NCI-H1092 (cell line): ENCODE results near the gene KIF22.
"Not testable (repeated sequence)": the region's sequence is repeated elsewhere in the genome, so short reads cannot be mapped to it uniquely, and the experiment has no call there.

ENCODE experiments used
- DNase-seq: peaks from one replicate; lab custom pipeline; 2025; lab: John Stamatoyannopoulos, UW

Gene KIF22

DNA sequence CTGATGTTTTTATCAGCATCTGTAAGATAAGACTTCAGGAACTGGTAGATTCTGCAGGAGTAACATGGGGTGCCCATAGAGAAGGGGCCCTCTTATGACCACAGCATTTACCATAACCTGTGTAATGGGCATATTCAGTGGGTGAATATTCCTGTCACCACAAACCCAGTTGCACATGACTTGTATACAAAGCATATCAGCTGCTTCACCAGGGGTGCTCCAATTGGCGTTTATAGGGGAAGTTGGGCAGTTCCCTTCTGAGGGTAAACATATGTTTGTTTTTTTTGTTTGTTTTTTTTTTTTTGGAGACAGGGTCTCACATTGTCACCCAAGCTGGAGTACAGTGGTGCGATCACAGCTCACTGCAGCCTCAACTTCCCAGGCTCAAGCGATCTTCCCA, 24.0 kb upstream of the KIF22 start:
- no peak for DNase-seq

DNA sequence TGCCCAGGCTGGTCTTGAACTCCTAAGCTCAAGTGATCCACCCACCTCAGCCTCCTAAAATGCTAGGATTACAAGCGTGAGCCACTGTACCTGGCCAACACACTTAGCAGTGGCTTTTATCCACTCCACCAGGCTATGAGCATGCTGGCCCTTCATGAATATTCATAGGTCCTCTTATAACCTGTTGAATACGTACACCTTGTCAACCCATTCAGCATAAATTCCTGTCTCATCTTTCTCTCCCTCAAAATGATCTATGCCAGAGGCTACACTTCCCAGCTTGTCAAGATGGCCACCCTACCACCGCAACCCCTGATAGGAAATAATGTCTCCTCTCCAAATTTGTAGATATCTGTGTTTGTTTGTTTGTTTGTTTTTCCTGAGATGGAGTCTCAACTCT, 23.5 kb upstream of the KIF22 start:
- DNase-seq, result no peak

DNA sequence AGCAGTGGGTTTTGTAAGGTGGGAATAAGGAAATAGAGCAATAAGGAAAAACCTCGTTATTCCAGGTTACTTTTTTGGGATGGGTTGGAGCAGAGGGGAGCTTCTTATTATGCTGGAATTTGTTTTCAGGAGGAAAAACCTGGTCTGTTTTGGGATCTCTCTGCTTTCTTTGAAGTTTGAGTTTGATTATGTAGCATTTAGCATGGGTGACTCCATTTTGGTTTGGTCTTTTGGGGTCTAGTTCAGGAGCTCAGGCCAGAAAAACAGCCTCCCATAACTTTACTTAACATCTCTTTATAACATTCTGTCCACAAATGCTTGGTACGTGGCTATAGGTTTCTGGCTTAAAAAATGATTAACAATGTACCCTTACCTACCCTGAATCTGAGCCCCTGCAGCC, 21.0 kb upstream of the KIF22 start:
- no peak for DNase-seq

DNA sequence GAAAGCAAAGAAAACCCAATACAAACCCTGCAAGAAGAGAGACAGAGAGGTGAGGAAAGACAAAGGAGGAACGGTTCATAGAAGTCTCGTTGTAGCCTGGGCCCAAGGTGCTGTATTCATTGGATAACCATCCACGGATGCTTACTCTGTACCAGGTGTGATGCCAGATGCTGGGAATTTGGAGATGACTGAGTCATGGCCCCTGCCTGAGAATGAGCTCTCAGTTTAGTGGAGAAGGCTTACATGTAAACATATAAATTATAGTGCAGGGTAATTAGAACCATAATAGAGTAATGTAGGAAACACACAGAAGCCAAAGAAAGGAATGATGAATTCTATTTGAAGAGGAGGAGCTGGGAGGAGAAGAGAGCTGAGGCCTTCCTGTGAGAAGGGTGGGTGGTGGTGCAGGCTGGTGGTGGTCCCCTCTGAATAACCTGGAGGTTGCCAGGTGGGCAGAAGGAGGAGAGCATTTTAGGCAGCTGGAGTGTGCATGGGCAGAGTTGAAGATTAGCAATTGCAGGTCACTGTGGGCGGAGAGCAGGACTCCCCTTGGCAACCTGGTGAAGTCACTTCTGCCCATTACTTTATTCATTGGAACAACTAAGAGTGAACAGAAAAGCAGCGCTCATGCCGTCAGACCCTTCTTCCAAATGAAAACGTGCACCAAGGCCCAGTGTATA, 20.2 kb upstream of the KIF22 start:
- DNase-seq, result no peak

DNA sequence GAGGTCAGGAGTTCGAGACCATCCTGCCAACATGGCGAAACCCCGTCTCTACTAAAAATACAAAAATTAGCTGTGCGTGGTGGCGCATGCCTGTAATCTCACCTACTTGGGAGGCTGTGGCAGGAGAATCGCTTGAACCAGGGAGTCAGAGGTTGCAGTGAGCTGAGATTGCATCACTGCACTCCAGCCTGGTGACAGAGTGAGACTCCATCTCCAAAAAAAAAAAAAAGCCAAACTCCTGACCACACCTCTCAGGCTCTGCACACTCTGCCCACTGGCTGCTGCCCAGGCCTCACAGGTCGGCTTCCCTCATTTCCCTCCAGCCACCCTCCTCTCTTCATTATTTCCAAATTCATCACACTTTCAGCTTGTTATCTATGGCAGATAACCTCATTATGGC, 18.2 kb upstream of the KIF22 start:
- not testable (repeated sequence) for DNase-seq

DNA sequence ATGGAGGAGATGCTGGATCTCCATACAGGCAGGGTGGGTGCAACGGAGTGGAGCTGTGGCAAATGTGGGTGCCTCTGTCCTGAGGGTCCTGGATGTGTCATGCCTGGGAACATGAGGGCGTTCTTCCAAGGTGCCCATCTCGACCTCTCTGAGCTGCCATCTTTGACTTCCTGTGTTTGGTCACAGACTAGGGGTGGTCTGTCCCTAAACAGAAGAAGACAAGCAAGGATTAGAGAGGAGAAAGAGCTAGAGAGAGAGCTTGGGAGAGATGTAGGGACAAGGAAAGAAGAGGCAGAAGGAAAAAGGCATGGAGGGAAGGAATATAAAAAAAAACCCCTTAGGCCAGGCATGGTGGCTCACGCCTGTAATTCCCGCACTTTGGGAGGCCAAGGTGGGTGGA, 15.8 kb upstream of the KIF22 start:
- no peak for DNase-seq

DNA sequence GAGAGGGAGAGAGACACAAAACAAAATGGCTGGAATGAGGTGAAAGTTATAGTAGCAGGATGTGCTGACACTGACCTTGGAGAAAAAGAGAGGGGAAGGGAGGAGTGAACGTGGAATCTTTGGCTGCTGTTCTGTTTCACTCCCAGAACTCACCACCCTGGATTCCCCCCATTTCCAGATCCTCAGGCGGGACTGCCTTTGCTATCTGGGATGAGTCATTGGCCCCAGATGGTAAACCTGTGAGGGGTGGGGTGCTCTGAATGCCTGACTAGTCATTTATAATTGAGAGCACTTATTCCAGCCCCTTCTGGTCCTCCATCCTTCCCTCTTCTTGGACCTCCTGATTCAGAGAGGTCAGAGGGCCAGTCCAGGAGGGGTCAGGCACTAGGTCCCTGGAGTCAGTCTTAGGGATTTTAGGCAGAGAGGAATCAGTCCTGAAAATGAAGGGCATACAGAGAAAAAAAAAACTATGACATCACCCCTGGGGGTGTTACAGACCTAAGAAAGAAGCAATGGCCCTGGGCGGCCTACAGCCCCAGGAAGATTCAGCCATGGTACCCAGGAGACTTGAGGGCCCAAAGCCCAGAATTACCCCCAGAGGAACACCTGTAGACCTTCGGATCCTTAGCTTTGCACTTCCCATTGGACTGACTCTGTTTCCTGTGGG, 14.7 kb upstream of the KIF22 start:
- no peak for DNase-seq

DNA sequence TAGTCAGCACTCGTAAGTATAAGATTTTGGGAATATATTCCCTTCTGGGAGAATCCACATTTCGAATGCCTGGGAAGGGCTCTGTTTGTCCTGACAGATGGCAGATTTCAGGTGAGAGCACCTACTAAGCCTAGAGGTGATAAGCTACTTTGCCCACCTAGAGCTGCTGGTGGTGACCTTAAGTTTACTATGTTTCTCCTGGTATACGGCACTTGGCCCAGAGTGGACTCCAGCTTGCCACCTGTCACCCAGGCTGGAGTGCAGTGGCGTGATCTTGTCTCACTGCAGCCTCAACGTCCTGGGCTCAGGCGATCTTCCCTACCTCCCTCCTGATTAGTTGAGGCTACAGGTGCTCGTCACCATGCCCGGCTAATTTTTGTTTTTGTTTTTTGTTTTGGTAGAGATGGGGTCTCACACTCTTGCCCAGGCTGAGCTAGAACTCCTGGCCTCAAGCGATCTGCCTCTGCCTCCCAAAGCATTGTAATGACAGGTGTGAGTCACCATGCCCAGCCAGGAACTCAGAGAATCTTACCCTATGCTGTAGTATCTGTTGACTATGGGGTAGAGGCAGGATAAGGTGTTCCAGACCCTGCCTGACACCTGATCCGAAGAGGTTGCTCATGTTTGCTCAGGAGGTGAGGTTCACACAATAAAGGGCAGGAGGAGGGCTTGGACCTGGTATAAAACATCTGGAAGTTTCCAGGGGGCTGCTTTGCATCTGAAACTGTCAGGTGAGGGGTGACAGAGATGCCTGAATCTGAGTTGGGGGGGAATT, 12.8 kb upstream of the KIF22 start, which contains the start of gene ZG16:
Gene ZG16, plus strand, starts transcription at position 681 of the 775 bp plus-strand sequence. CDS start 1,011 bp downstream, outside the sequence.
- DNase-seq, result no peak

DNA sequence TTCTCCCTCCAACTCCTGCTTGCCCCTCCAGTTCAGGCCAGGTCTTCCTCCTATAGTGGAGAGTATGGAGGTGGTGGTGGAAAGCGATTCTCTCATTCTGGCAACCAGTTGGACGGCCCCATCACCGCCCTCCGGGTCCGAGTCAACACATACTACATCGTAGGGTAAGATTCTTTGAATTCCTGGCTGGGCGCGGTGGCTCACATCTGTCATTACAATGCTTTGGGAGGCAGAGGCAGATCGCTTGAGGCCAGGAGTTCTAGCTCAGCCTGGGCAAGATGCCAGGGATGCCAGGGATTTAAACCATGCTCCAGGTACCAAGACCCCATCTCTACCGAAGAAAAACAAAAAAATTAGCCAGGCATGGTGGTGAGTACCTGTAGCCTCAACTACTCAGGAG, 11.1 kb upstream of the KIF22 start:
- DNase-seq, result no peak

DNA sequence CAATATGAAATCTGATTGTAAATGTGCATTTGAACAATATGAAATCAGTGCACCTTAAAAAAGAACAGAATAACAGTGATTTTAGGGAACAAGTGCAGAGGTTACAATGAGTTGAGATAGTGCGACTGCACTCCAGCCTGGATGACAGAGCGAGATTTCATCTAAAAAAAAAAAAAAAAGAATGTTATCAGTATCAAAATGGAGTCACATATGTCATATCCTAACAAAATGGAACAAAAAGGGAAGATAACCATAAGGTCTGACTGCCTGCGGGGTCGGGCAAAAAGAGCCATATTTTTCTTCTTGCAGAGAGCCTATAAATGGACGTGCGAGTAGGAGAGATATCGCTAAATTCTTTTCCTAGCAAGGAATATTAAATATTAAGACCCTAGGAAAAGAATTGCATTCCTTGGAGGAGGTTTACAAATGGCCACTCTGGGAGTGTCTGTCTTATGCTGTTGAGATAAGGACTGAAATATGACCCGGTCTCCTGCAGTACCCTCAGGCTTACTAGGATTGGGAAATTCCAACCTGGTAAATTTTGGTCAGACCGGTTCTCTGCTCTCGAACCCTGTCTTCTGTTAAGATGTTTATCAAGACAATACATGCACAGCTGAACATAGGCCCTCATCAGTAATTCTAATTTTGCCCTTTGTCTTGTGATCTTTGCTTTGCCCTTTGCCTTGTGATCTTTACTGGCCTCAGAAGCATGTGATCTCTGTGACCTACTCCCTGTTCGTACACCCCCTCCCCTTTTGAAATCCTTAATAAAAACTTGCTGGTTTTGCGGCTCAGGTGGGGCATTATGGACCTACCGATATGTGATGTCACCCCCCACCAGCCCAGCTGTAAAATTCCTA, 7.2 kb upstream of the KIF22 start:
- not testable (repeated sequence) for DNase-seq

DNA sequence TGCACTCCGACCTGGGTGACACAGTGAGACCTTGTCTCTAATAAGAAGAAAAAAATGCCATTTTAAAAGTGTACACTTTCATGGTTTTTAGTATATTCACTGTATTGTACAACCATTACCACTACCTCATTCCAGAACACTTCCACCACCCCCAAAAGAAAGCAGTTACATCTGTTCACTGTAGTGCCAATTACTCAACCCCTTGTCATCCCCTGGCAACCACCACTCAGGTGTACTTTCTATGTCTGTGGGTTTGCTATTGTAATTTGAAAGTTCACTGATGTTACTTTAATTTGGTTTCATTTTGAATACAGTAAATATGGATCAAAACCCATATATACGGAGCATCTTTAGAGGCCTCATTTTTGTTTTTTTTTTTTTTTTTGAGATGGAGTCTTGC, 6.4 kb upstream of the KIF22 start:
- no peak for DNase-seq

DNA sequence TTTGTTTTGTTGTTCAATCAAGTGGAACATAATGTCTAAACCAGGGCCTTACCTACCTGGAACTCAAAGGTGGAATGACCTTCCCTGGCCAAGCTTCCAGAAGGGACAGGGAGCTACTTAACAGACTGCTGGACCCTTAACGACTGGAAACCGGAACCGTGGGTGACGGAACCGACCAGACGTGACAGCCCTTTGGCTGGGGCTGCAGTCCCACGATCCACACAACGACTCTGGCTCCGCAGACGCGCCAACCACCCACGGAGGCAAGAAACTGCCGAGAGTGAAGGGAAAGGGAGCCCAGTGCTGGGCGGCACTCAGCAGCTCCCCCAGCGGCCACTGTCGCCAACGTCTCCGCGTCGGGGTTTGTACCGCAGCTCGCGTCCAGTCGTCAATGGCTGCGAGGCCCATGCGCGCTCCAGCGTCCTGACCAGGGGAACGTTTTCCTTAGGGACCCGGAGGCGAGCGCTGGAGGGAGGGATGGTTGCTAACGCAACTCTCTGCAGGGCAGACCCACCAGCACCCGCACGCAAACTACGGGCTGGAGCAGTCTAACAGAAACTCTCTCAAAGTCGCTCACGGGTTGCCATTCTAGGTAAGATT, 5.5 kb upstream of the KIF22 start:
- no peak for DNase-seq

DNA sequence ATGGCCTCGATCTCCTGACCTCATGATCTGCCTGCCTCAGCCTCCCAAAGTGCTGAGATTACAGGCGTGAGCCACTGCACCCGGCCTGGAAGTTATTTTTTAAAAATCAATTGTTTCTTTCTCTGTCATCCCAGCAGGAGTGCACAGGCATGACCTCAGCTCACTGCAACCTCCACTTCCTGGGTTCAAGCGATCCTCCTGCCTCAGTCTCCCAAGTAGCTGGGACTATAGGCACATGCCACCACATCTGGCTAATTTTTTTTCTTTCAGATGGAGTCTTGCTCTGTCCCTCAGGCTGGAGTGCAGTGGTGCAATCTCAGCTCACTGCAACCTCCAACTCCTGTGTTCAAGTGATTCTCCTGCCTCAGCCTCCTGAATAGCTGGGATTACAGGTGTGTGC, 3.4 kb upstream of the KIF22 start:
- DNase-seq, result not testable (repeated sequence)

DNA sequence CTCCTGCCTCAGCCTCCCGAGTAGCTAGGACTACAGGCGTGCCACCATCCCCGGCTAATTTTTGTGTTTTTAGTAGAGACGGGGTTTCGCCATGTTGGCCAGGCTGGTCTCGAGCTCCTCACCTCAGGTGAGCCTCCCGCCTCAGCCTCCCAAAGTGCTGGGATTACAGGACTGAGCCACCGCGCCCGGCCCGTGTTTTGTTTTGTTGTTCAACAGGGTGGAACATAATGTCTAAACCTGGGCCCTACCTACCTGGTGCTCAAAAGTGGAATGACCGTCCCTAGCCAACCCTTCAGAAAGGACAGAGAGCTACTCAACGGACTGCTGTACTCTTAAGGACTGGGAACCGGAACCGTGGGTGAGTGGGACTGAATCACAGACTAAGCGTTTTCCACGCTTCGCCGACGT, 772 bp upstream of the KIF22 start:
- DNase-seq, result no peak

DNA sequence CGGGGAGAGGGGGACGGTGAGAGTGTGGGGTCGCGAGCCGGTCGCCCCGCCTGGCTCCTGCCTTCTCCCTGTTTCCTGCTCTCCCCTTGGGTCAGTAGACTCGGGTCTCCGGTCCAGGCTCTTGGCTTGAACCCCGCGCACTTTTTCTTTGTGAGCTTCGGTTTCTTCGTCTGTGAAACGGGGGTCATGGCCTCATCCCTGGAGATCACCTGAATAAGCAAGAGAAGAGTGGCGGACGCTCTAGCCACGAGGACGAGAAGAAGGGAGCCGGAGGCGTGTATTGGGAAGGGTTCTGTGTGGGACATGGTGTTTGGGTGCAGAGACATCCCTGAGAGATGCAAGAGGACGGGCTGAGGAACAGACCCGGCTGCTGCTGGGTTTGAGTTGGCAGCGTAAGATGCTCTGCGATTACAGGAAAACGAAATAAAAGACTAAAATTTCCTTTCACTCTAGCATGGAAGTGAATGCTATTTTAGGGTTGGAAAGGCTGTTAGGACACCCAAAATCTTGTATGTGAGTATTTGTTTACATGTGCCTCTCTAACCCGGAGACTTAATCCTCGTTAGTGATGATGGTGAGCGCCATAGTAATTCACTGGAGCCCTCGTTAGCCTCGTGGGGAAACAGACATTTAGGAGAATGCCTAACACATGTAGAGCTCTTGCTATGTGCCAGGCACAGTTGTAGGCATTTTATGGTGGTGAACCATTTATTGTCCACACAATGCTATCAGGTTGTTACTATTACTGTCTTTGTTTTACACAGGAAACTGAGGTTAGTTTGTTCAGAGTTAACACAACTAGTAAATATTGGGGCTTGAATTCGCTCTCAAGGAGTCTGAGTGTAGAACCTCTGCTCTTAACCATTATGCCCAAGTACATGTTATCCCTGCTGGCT, 646 bp downstream of the KIF22 start:
- no peak for DNase-seq

DNA sequence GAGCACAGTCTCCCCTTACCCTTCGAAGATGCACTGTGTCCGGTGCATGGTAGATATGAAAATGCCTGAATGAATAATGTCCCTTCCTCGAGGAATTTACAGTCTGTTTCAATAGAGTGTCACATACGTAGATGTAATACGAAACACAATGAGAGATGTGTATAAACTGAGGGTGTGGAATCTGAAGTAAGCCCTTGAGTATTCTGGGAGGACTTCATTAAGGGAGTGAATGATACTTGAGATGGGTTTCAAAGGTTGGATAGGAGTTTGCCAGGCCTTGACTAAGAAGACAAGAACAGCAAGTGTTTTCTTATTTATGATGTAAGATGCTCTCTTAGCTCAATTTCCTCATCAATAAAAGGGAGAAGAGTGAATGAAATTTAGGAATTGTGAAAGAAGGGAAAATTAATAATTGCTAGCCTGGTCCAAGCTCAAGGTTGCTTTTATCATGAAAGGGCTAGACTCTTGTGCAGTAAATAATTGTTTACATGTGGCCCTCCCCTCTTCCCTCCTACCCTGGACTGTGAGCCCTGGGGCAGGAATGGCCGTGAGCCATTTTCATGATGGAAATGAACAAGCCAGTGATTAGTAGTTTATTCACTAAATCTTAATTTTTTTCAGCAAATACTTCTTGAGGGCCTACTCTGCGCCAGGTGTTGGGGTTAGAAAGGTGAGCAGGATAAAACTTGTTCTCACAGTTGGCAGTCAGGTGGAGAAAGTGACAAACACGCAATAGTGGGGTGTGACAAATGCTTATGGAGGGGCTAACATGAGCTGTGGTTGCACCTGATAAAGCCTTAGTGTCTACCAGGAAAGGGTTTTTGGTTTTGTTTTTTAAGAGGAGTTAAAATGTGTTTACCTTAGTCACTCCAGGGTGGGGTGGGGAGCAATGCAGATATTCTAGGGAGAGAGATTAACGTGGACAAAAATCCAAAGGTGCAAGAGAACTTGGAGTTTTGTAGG, 1.6 kb downstream of the KIF22 start:
- no peak for DNase-seq

DNA sequence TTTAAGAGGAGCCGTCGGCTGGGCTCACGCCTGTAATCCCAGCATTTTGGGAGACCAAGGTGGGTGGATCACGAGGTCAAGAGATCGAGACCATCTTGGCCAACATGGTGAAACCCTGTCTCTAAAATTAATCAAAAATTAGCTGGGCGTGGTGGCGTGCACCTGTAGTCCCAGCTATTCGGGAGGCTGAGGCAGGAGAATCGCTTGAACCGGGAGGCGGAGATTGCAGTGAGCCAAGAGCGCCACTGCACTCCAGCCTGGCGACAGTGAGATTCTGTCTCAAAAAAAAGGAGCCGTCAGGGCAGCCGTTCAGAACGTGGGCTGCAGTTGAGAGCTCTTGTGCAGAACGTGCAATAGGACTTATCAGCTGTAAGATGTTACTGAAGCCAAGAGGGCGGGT, 2.6 kb downstream of the KIF22 start:
- not testable (repeated sequence) for DNase-seq

DNA sequence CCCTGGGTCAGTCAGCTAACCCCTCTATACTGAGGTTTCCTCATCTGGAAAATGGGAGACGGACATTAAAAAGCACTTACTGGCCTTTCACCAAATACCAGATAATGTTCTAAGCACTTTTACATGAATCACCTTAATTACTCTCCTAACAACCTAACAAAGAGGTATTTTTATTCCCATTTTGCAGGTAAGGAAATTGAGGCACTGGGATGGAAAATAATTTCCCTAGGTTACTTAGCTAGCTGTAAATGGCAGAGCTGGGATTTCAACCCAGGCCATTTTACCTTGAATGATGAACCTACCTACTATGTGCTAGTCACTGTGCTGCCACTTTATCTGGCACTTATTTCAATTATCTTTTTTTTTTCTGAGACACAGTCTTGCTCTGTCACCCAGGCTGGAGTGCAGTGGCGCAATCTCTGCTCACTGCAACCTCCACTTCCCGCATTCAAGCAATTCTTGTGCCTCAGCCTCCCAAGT, 3.7 kb downstream of the KIF22 start:
- no peak for DNase-seq

DNA sequence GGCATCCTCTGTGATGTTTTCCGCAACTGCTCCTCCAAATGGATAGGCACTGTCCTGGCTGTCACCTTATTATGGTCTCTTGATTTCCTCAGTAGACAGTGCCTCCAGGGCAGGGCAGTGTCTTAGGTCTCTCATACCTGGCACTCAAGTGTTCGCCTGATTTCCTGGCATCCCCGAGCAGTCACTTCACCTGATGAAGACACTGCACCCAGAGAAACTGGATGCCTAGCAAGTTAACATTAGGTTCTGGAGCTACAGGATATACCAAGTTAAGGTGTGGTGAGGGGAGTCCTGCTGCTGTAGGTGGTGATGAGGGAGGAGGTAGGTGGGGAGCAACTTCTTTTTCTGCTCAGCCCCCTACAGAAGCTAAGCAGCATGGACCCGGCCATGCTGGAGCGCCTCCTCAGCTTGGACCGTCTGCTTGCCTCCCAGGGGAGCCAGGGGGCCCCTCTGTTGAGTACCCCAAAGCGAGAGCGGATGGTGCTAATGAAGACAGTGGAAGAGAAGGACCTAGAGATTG, 11.9 kb downstream of the KIF22 start:
- DNase-seq, result no peak
